Right atrium auricular region (tissue), 2 donors: ENCODE results near the gene TGM2. TPM values are rescaled to one million over a fixed set of nuclear protein-coding genes. Genes with fewer than 3 reads are reported as not detected.

ENCODE experiments used
- DNase-seq: peaks from one replicate; pipeline ENCODE4 v3.0.0-alpha.2; 2019; ENCODE audit warnings: low spot score
- H3K27ac ChIP-seq, 2 donors: fragments of 200-600 bp; sonication (generic); 1 replicate in 1 of 2; 2 replicates in 1 of 2; pipeline ENCODE4 v1.5.1; 2016 to 2019
- H3K27me3 ChIP-seq, 2 donors: fragments of 200-600 bp; sonication (generic); one replicate each; pipeline versions ENCODE4 v1.5.1 to v1.6.0; 2017 to 2019
- H3K36me3 ChIP-seq: fragments of 200-600 bp; sonication (generic); one replicate; pipeline ENCODE4 v1.5.1; 2016
- H3K4me1 ChIP-seq, 2 donors: fragments of 200-600 bp; sonication (generic); one replicate each; pipeline versions ENCODE4 v1.5.1 to v1.6.0; 2017 to 2019
- H3K4me3 ChIP-seq, 2 donors: fragments of 200-600 bp; sonication (generic); 1 replicate in 1 of 2; 2 replicates in 1 of 2; pipeline ENCODE4 v1.5.1; 2017 to 2019; ENCODE audit warnings: mild to moderate bottlenecking in 1 of 2, moderate library complexity in 1 of 2
- H3K9me3 ChIP-seq, 2 donors: fragments of 200-600 bp; sonication (generic); one replicate each; pipeline ENCODE4 v1.5.1; 2019
- total RNA-seq, 2 donors: library from RNA; depleted of rRNA; stranded (reverse); fragments of >200 nt; gene quantifications; one replicate each; pipeline ENCODE4 v1.1.0, GENCODE V29; 2016
- TF ChIP-seq, protein P1 (sequence below), 2 donors: fragments of 200-600 bp; sonication (generic); IDR thresholded peaks; one replicate each; pipeline ENCODE4 v1.5.1; 2019; ENCODE audit warnings: antibody characterized with exemption in 2 of 2

The TGM2 gene
- 1,000 to 10,000 TPM in 1 of 2 donors, 100 to 1,000 TPM in 1; 680 to 1,303 TPM for total RNA-seq

DNA sequence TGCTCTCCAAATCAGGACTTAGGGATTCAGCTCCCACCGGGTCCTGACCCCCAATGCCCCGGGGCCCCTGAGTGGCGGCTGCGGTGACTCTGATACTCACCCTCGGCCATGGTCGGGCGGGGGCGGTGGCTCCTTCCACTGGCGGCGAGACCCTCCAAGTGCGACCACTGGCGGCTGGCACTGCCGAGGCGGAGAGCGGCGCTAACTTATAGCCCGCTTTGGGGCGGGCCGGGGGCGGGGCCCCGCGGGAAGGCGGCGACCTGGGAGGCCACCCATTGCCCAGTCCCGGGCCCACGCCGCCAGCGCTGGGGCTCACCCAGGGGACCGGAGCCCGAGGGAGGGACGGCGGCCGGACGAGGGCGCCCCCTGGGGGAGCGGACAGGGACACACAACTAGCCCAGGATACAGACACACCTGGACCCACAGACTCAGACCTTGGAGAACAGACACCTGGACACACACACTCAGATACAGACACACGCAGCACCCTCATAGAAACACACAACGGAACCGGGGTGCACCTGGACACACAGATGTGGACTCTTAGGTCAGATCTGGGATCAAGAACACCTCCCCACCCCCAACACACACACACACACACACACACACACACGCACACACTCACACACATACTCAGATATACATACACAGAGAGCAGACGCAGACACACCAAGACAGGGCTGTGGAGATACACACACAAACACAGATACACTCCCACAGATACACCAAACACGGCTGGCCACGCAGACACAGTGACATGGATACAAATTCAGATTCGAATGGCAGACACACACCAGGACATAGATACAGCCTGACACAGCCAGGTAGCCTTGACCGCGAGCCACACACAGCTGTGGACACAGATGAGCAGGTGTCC, at the start of gene TGM2:
TGM2 (minus strand) TSS at position 182 of the 877 bp plus-strand sequence; CDS start at position 110, 72 bp downstream.
- Histone ChIP-seq H3K27ac (peak within 1 kb of the TSS; percentile 90 to 96), H3K4me3 (peak within 1 kb of the TSS; percentile 59 to 66), H3K9me3 (no peaks in the 10 kb centered on the region), H3K4me1 (peaks cover 0 to 69% of the 10 kb centered on the region in 2 donors), H3K36me3 (peaks cover 16% of the 10 kb centered on the region), H3K27me3 (no peaks in the 10 kb centered on the region)
- TF ChIP-seq, protein P1, sequence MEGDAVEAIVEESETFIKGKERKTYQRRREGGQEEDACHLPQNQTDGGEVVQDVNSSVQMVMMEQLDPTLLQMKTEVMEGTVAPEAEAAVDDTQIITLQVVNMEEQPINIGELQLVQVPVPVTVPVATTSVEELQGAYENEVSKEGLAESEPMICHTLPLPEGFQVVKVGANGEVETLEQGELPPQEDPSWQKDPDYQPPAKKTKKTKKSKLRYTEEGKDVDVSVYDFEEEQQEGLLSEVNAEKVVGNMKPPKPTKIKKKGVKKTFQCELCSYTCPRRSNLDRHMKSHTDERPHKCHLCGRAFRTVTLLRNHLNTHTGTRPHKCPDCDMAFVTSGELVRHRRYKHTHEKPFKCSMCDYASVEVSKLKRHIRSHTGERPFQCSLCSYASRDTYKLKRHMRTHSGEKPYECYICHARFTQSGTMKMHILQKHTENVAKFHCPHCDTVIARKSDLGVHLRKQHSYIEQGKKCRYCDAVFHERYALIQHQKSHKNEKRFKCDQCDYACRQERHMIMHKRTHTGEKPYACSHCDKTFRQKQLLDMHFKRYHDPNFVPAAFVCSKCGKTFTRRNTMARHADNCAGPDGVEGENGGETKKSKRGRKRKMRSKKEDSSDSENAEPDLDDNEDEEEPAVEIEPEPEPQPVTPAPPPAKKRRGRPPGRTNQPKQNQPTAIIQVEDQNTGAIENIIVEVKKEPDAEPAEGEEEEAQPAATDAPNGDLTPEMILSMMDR (IDR thresholded peaks at IDR 0.05) = peak; percentile 89 to 95
- DNase-seq = peak; percentile 86

DNA sequence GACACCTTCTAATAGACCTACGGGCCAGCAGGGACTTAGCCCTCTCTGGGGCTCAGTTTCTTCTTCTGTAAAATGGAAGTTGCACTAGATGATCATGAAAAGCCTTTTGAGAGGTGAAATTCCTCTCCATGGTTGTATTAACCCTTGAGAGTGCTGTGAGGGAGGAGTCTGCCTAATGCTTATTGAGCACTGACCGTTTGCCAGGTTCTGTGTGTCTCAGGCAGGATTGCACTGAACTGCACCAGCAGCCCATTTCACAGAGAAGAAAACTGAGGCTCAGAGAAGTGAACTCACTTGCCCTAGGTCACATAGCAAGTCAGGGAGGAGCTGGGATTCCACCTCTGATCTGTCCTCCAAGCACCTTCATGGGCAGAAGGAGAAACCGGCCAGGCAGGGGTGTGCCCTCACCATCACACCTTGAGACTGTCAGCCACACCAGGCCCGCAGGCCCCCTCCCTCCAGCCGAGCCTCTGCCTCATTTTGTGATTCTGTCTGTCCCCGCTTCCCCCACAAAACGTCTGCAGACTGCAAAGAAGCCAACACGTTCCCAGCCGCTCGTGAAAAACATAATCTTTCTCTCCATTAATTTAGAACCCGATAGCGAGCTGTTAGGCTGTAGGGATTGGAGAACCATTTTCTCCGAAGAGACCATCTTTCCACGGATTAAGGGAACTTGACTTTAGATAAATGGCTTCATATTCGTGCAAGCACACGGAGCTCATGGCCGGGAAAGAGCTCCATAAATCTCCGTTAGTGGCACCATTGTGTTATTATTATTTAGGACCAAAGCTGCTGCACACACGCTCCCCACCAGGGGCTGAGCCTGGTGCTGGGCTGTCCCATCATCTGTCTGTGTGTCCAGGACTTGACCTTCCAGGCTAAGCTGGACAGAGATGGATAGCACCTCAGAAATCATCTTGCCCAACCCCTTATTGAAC, 49.5 kb upstream of the TGM2 start:
- peaks cover 0 to 53% of the 10 kb centered on the region in 2 donors for H3K4me1 ChIP-seq
- TF ChIP-seq, protein P1 (IDR thresholded peaks at IDR 0.05) = no peak
- DNase-seq = no peak
- H3K9me3 ChIP-seq = no peaks in the 10 kb centered on the region
- peak overlapping the region in 1 of 2 donors; percentile 35 for H3K27ac ChIP-seq
- H3K27me3 ChIP-seq = no peaks in the 10 kb centered on the region
- no peaks in the 10 kb centered on the region for H3K36me3 ChIP-seq
- H3K4me3 ChIP-seq = no peak overlapping the region

DNA sequence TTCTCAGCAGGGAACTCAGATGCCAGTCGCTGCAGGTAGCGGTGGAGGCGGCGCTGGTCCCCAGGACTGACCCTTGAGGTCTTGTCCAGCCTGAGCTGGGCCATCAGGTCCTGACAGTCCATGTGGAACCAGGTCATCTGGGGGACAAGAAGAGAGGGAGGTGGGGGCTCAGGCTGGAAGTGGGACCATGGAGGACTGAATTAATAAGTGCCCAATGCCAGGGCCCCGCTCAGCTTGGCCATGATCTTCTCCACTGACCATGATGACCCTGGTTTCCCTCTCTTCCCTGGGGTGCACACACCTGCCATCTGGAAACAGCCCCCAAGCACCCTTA, 48.5 kb upstream of the TGM2 start:
- Histone ChIP-seq H3K36me3 (no peaks in the 10 kb centered on the region), H3K27ac (peak overlapping the region; percentile 77 to 88), H3K27me3 (no peaks in the 10 kb centered on the region), H3K4me1 (peaks cover 0 to 58% of the 10 kb centered on the region in 2 donors), H3K4me3 (no peak overlapping the region), H3K9me3 (no peaks in the 10 kb centered on the region)
- no peak for DNase-seq
- TF ChIP-seq, protein P1 (IDR thresholded peaks at IDR 0.05) = no peak

DNA sequence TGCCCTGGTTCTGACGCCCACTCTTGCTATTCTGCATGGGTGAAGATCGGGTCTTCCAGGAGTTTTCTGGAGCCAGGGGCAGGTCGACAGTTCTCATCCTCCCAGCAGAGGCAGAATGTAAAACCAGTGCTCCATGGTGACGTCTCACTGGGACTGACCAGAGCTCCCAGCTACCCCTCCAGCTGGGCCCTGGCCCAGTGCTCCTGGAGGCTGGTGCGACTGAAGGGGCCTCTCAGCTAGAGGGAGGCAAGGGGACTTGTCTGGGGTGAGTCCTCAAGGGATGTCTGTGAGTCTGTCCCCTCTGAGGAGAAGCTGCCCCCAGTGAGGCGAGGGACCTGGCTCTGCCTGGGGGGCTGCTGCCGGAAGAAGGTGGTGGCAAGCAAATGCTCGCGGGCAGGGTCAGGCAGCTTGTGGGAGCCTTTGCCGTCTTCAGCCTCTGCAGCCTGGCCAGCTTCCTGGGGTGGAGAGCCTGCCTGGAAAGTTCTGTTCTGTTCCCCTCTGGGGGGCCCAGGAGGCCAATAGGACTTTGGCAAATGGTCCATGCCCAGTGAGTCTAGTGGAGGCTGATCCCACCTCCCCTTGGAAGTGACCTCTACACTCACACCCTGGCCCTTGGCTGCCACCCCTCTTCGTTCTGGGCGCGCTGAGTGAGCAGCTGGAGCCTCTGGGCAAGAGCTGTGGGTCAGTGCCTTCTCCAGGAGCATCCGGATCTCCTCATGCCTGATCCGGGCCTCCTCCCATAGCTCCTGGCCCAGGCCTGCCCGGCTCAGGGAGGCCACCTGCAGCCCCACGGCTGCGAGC, 47.9 kb upstream of the TGM2 start:
- peaks cover 0 to 58% of the 10 kb centered on the region in 2 donors for H3K4me1 ChIP-seq
- DNase-seq = no peak
- no peak overlapping the region for H3K4me3 ChIP-seq
- H3K27me3 ChIP-seq = no peaks in the 10 kb centered on the region
- TF ChIP-seq, protein P1 (IDR thresholded peaks at IDR 0.05) = no peak
- H3K36me3 ChIP-seq = no peaks in the 10 kb centered on the region
- no peaks in the 10 kb centered on the region for H3K9me3 ChIP-seq
- peak overlapping the region; percentile 77 to 88 for H3K27ac ChIP-seq
